SJCRH30 (cell line): ENCODE data around the gene GPR35. TPM values are rescaled to one million over a fixed set of nuclear protein-coding genes. Genes with fewer than 3 reads are reported as not detected.
A peak's percentile ranks its signal among the peaks of the same experiment; 100 is the strongest.
"Not testable (repeated sequence)": the region's sequence is repeated elsewhere in the genome, so short reads cannot be mapped to it uniquely, and the experiment has no call there.

Source experiments
- DNase-seq, 2 experiments: peaks; one replicate each; pipeline ENCODE4 v3.0.0-alpha.2; 2015 to 2020
- H3K27ac ChIP-seq: fragments of 250-450 bp; sonication (Bioruptor Pico); 2 replicates; pipeline ENCODE4 v1.5.1; 2020; ENCODE audit warnings: mild to moderate bottlenecking, moderate library complexity
- H3K27me3 ChIP-seq: fragments of 250-450 bp; sonication (Bioruptor Pico); 2 replicates; pipeline ENCODE4 v1.5.1; 2020; ENCODE audit warnings: mild to moderate bottlenecking, moderate library complexity
- H3K36me3 ChIP-seq: fragments of 250-450 bp; sonication (Bioruptor Pico); 2 replicates; pipeline ENCODE4 v1.5.1; 2020; ENCODE audit warnings: mild to moderate bottlenecking, moderate library complexity
- H3K4me1 ChIP-seq: fragments of 250-450 bp; sonication (Bioruptor Pico); 2 replicates; pipeline ENCODE4 v1.5.1; 2020; ENCODE audit warnings: mild to moderate bottlenecking, moderate library complexity
- H3K4me3 ChIP-seq: fragments of 250-450 bp; sonication (Bioruptor Pico); 2 replicates; pipeline ENCODE4 v1.5.1; 2020; ENCODE audit warnings: mild to moderate bottlenecking, moderate library complexity
- H3K9me3 ChIP-seq: fragments of 250-450 bp; sonication (Bioruptor Pico); replicated peaks from 2 replicates; pipeline ENCODE4 v1.5.1; 2020; ENCODE audit warnings: mild to moderate bottlenecking, moderate library complexity
- total RNA-seq: library from RNA; depleted of rRNA; stranded (reverse); fragments of >200 nt; shearing (Covaris generic); gene quantifications from 2 replicates; pipeline ENCODE4 v1.2.3, GENCODE V29; 2014

GPR35 gene
- total RNA-seq, 1 experiment from 2014 or later = 0.04 TPM

DNA sequence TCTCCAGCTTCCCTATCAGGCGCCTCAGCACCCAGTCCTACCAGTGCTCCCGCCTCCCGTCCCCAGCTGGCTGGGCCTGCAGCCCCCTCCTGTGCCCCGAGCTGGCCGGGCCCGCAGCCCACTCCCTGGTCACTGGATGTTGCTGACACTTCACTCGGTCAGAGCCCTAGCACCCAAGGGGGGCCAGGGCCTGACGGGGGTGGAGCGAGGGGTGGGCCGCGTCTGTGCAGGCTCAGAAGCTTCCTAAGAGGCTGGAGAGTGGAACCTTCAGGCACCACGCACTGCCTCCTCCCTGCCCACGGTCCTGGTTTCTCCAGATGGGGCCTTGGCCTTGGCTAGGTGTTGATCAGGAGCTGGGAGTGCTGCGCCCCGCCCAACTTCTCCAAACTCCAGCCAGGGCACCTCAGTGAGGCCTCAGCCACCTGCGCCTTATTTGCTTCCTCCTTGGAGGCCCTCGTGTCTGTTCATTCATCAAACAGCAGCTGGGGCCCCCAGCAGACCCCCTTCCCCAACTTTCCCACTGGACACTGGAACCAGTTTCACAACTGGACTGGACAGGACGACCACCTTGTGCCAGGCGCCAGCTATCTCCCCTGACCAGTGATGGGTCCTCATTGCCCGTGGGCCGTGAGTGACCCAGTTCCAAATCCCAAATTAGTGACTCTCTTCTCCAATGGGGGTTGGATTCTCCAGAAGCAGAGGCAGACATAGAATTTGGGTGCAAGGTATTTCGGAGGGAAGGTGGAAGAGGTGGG is 22.0 kb upstream of the GPR35 start:
- Histone ChIP-seq H3K27me3 (no peaks in the 10 kb centered on the region), H3K27ac (no peak overlapping the region), H3K36me3 (no peaks in the 10 kb centered on the region), H3K9me3 (no peaks in the 10 kb centered on the region), H3K4me3 (no peak overlapping the region), H3K4me1 (no peaks in the 10 kb centered on the region; the same call in 1 of the 2 replicates)
- DNase-seq = no peak

DNA sequence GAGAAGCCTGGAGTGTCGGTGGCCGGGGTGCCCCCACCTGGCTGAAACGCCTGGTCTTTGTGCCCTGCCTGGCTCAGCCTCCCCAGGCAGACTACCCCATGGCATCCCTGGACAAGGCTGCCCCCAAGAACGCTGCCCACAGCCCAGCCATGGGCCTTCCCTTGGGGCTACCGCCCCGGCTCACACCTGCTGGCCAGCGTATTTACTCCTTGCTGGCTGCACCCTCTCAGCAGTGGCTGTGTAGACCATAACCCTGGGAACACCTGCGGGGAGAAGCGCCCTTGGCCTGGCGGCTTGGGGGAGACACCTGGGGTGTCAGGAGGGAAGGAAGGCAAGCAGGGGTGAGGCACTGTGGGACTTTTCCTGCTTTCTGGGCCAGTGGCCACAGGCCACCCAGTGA is 21.4 kb upstream of the GPR35 start:
- H3K27ac ChIP-seq = no peak overlapping the region

DNA sequence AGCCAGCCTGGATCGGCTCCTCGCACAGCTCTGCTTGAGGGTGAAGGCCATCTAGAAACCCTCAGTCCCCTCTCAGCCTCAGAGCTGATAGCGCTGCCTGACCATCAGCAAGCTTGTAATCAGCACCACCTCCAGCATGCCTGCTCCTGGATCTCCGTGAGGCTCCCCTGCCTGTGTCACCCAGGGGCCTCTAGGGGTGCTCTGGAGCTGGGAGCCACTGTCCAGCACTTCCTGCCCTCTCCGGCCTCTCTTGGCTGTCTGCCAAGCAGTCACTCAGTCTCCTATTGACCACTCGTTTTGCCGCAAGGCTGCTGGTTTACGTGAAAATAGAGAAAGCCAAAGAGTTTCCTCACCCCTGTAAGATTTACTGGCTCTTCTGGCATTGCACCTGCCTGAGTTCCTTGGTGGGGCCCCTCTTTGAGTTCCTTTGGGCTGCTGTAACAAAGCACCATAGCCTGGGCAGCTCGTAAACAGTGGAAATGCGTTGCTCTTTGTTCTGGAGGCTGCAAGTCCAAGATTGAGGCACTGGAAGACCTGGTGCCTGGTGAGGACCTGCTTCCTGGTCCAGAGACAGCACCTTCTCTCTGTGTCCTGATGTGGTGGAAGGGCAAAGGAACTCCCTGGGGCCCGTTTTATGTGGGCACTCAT is 20.9 kb upstream of the GPR35 start:
- Histone ChIP-seq H3K27me3 (no peaks in the 10 kb centered on the region), H3K27ac (no peak overlapping the region), H3K4me1 (no peaks in the 10 kb centered on the region; the same call in 1 of the 2 replicates), H3K36me3 (no peaks in the 10 kb centered on the region), H3K9me3 (no peaks in the 10 kb centered on the region), H3K4me3 (no peak overlapping the region)
- peak; percentile 71 for DNase-seq

More for the DNA sequence above, 21.4 kb upstream of the GPR35 start:
- H3K36me3 ChIP-seq = no peaks in the 10 kb centered on the region
- no peaks in the 10 kb centered on the region for H3K9me3 ChIP-seq
- no peak overlapping the region for H3K4me3 ChIP-seq
- H3K27me3 ChIP-seq = no peaks in the 10 kb centered on the region
- H3K4me1 ChIP-seq = no peaks in the 10 kb centered on the region; the same call in 1 of the 2 replicates
- DNase-seq = no peak

DNA sequence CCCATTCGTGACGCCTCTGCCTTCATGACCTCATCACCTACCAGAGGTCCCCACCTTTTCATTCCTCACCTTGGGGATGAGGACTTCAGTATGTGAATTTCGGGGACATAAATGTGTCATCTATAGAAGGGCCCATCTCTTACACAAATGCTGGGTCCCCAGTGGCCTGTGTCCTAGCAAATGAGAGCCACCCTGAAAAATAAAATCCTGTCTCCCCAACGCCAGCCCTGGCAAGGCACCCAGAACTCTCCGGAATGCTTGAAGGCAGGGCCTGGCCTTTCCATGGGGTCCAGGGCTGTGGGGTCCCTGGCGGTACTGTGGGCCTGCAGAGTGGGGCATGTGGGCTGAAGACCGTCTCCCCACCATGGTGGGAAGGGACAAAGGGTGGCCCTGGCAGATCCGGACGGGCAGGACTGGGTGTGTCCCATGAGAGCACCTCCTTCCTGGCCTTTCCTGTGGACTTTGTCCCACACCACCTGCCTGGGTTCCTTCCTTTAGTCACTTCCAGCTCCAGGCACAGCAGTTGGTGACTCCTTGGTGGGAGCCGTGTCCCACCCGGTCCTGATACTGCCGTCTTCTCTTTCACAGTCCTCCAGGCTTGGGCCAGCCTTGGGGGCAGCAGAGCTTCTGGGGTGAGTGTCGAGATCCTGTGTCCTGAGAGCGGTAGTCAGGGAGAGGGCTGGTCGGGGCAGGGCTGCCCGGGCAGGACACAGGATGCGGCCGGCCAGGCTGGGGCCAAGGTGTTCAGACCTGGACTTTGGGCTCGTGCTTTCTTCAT is 20.2 kb upstream of the GPR35 start:
- Histone ChIP-seq H3K4me3 (no peak overlapping the region), H3K27me3 (no peaks in the 10 kb centered on the region), H3K27ac (no peak overlapping the region), H3K9me3 (no peaks in the 10 kb centered on the region), H3K36me3 (no peaks in the 10 kb centered on the region), H3K4me1 (no peaks in the 10 kb centered on the region; the same call in 1 of the 2 replicates)
- no peak for DNase-seq

DNA sequence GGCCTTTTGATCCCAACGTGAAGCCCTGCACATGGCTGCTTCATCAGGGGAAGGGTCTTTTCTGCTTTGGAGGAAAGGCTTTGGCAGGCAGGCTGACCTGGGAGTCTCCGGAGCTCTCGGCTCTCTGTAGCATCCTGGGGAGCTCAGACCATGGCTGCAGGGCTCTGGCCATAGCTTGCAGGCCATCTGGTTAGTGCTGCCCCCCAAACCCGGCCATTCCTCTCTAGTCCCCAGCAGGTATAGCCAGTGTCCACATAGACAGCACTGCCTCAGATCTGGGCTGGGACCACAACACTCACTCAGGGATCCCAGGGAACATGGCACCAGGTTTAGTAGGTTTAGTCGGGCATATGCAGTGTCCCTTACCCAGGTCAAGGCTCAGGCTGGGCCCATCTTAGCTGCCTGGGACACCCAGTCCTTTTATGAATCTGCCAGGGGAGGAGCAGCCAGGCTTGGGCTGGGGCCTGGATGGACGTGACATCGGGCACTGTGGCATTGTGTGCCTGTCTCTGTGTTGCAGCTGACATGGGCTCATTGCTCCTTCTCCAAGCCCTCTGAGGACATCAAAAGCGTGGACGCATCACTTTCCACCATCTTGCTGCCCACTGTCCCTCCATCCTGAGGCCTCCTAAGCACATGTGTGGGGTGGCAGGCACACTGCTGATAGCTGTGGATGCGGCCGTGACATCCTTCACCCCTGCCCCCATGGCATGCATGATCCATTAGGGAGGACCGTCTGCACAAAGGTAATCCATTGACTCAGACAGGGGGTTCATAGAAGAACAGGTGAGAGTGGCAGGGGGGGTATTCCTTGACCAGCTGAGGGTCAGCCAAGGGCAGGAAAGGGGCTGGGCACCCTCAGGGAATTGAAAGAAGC is 19.2 kb upstream of the GPR35 start:
- H3K27ac ChIP-seq = no peak overlapping the region
- no peak for DNase-seq
- H3K4me1 ChIP-seq = no peaks in the 10 kb centered on the region; the same call in 1 of the 2 replicates

DNA sequence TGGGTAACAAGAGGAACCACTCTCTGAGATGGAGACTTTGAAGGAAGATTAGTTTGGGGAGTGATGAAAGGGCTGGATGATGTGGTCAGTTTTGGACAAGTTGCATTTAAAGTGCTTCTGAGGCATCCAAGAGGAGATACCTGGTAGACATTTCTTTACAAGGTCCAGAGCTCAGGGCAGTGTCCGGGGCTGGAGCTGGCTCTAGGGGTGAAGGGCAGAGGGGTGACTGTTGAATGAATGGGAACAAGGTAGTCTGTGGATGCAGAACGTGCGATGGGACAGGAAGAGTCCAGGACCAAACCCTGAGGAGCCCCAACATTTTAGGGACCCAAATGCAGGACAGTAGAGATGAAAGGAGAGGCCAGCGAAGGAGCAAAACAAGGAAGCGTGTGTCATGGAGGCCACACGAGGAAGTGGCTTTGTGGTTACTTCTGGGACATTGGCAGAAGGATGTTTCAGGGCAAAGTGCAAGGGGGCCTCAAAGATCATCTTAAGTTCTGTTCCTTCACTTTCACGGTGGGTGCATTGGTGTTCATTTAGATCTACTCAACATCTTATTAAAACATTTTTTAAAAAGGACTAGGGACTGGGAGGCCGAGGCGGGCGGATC is 13.6 kb upstream of the GPR35 start:
- no peak for DNase-seq
- H3K27ac ChIP-seq = no peak overlapping the region
- no peaks in the 10 kb centered on the region for H3K36me3 ChIP-seq
- H3K27me3 ChIP-seq = no peaks in the 10 kb centered on the region
- no peak overlapping the region for H3K4me3 ChIP-seq
- H3K9me3 ChIP-seq = no peaks in the 10 kb centered on the region
- peaks cover 16% of the 10 kb centered on the region for H3K4me1 ChIP-seq

More for the DNA sequence above, 19.2 kb upstream of the GPR35 start:
- Histone ChIP-seq H3K4me3 (no peak overlapping the region), H3K27me3 (no peaks in the 10 kb centered on the region), H3K9me3 (no peaks in the 10 kb centered on the region), H3K36me3 (no peaks in the 10 kb centered on the region)

DNA sequence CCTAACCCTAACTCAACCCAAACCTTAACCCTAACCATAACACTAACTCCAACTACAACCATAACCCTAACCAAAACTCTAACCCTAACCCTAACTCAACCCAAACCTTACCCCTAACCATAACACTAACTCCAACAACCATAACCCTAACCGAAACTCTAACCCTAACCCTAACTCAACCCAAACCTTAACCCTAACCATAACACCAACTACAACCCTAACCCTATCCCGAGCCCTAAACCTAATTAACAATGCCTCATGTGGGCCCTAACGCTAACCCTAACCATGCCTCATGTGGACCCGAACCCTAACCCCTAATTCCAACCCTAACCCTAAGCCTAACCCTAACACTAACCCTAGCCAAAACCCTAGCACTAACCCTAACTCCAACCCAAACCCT is 11.5 kb upstream of the GPR35 start:
- H3K4me3 ChIP-seq = no peak overlapping the region
- H3K36me3 ChIP-seq = no peaks in the 10 kb centered on the region
- H3K27me3 ChIP-seq = no peaks in the 10 kb centered on the region
- no peak overlapping the region for H3K27ac ChIP-seq
- DNase-seq = no peak
- H3K4me1 ChIP-seq = peaks cover 16% of the 10 kb centered on the region
- no peaks in the 10 kb centered on the region; the same call in 1 of the 2 replicates for H3K9me3 ChIP-seq

DNA sequence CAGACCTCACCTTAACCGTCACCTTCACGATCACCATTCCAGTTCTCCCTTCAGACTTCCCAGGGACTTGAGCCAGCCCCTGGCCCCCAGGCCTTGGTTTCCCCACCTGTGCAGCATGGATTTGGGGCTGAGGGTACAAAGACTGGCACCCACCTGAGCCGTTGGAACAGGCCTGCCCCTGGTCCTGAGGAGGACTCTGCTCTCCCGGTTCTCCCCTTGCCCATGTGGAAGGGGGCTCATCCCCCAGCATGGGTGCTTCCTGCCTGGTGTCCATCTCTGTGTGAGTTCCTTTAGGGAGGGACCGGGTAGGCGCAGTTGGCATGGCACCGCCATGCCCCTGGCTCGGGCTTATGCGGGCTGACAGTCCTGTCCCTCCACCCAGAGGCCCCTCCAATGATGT is 10.9 kb upstream of the GPR35 start:
- H3K9me3 ChIP-seq = no peaks in the 10 kb centered on the region; the same call in 1 of the 2 replicates
- peaks cover 16% of the 10 kb centered on the region for H3K4me1 ChIP-seq
- H3K36me3 ChIP-seq = no peaks in the 10 kb centered on the region
- no peak for DNase-seq
- no peaks in the 10 kb centered on the region for H3K27me3 ChIP-seq
- no peak overlapping the region for H3K4me3 ChIP-seq
- H3K27ac ChIP-seq = no peak overlapping the region

DNA sequence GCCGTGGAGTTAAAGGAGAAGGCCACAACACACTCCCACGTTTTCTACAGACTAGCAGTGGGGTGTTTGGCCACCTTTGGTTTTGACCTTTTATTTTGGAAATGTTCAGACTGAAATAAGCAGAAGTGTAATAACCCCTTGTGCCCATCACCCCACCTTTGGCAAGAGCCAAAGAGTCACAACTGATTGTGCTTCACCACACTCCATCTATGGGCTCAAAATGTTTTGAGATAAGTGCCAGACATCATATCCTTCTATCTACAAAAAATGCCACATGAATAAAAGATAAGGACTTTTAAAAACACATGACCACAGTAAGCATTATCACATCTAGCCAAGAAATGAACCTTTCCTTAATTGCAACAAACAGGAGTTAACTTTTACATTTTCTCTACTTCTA is 9.9 kb upstream of the GPR35 start:
- H3K27me3 ChIP-seq = no peaks in the 10 kb centered on the region
- H3K9me3 ChIP-seq = no peaks in the 10 kb centered on the region; the same call in 1 of the 2 replicates
- no peak overlapping the region for H3K4me3 ChIP-seq
- DNase-seq = no peak
- no peak overlapping the region for H3K27ac ChIP-seq
- H3K36me3 ChIP-seq = no peaks in the 10 kb centered on the region
- H3K4me1 ChIP-seq = peaks cover 16% of the 10 kb centered on the region

DNA sequence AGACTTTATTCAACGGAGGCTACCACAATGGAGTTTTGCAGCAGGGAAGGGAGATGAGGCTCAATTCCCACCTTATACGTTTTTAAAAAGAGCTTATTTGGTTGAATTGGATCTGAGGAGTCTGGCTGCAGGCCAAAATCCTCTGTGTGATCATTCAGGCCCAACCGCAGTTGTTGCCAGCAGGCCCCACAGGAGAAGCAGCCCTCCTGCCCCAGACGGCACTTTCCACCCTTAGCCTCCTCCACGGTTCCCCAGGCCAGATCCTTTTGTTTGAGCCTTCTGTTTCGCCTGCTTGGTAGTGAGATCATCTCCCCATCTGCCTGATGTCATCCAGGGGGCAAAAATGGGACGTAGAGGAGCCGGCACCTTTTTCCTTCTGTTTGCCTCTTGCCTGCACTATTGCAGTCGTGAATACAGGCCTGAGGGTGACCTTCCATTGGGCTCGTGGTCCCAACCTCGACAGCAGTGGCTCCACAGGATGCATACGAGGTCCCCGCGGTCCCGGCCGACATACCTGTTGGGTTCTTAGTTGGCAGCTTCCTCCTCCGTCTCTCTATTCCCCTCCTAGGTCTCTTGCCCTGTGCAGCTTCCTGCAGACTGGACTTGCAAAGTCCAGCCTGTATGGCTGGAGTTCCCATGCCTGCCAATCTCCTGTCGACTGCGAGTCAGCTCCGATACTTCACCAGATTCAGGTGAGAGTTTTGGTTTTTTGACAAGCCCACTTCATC is 9.3 kb upstream of the GPR35 start:
- peak; percentile 57 to 73 for DNase-seq
- Histone ChIP-seq H3K27ac (no peak overlapping the region), H3K27me3 (no peaks in the 10 kb centered on the region), H3K4me3 (no peak overlapping the region), H3K9me3 (no peaks in the 10 kb centered on the region; the same call in 1 of the 2 replicates), H3K4me1 (peaks cover 16% of the 10 kb centered on the region), H3K36me3 (no peaks in the 10 kb centered on the region)

DNA sequence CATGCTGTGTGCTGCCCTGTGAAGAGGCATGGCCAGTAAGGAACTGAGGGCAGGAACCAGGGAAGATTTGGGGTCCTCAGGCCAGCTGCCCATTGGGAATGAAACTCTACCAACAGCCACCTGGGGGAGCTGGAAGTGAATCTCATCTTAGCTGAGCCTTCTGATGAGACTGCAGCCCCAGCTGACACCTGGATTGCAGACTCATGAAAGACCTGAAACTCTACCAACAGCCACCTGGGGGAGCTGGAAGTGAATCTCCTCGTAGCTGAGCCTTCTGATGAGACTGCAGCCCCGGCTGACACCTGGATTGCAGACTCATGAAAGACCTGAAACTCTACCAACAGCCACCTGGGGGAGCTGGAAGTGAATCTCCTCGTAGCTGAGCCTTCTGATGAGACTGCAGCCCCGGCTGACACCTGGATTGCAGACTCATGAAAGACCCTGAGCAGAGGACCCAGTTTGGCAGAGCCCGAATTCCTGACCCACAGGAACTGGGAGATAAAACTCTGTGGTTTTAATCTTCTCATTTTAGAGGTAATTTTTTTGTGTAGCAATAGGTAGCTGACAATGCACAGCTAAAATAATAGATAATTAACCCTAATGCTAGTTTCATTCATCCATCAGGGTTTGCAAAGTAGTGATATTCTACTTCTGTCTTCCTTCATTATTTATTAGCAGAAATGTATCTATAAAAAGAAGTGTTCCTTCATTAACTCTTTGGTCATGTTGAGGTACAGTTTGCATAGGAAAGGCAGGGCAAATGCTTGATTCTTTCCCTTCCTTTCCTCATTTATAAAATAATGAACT is 8.2 kb upstream of the GPR35 start:
- peaks cover 16% of the 10 kb centered on the region for H3K4me1 ChIP-seq
- H3K36me3 ChIP-seq, DNase-seq: not testable (repeated sequence)

DNA sequence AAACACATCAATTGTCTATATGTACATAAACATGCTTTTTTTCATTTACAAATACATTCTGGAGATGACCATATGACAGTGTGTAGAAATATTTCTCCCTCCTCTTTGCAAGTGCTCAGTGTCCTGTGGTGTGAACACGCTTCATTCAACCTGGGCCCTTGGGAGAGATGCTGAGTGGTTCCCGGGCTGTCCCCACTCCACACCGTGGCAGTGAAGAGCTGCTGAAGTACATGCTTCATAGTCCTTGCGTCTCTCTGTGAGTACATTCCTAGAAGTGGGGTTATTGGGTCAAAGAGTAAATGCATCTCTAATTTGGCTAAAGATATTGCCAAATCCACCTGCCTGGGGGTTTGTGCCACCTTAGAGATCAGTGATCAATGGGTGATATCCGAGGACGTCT is 6.5 kb upstream of the GPR35 start:
- H3K36me3 ChIP-seq = no peaks in the 10 kb centered on the region
- H3K27ac ChIP-seq = no peak overlapping the region
- no peaks in the 10 kb centered on the region; the same call in 1 of the 2 replicates for H3K9me3 ChIP-seq
- DNase-seq = no peak
- peaks cover 16% of the 10 kb centered on the region; the same call in 1 of the 2 replicates for H3K27me3 ChIP-seq
- H3K4me3 ChIP-seq = no peak overlapping the region
- peaks cover 6% of the 10 kb centered on the region; the same call in 1 of the 2 replicates for H3K4me1 ChIP-seq

More for the DNA sequence above, 8.2 kb upstream of the GPR35 start:
- H3K9me3 ChIP-seq, H3K4me3 ChIP-seq, H3K27ac ChIP-seq, H3K27me3 ChIP-seq: not testable (repeated sequence)
